Measurements from ENCODE around the gene TNIK.

The TNIK gene

DNA sequence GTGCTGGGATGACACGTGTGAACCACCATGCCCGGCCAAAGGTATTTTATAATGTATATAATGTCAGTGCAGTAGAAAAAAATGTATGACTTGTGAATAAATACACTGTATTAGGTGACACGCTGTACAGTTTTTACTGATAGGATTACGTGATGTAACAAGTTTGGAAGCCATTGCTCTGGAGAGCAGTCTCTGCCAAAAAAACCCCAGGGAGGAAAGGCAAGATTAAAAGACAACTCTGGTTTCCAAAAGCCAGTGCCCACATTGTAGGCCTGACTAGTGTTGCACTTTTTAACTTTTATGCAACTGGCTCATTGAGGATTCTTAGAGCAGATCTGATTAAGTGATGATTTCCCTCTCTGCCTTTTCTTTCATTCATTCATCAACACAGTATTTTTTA is 371.7 kb downstream of the TNIK start:
- no peak for DNase-seq (ENCODE audit: low read depth)

DNA sequence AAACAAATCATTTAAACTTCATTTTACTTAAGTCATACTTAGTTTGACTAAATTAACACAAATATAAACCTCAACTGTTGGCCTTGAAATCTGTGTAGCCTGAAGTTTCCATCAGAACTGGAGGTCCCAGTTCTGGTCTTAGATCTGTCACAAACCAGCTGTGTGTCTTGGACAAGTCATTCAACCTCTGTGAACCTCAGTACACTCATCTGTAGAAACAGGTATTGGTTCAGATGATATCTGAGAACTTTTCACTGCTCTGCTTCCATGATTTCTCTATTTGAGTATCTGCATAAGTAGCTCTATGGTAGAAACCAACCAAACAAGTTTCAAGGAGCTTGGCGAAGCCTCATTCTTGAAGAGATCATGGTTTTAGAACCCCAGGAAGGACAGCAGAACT is 373.3 kb downstream of the TNIK start:
- DNase-seq (ENCODE audit: low read depth) = no peak

DNA sequence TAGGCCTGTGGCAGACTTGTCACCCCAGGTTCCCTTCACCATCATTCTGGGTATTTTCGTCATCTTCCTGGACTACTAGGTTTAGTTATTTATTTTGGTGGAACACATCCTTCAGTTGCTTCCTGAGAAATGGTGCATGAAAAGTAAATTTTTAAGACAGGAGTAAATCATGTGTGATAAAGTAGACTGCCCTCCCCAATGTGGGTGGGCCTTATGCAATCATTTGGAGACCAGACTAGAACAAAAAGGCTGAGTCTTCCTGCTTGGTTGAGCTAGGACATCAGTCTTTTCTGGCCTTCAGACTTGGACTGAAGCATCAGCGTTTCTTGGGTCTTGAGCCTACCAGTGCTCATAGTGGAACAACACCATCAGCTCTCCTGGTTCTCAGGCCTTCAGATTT is 382.9 kb downstream of the TNIK start:
- no peak for DNase-seq (ENCODE audit: low read depth)

DNA sequence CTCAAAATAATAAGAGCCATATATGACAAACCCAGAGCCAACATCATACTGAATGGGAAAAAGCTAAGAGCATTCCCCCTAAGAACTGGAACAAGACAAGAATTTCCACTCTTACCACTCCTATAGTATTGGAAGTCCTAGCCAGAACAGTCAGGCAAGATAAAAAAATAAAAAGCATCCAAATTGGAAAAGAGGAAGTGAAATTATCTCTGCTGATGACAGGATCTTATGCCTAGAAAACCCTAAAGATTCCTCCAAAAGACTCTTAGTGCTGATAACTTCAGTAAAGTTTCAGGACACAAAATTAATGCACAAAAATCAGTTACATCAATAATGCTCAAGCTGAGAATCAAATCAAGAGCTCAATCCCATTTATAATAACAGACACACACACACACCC is 387.8 kb downstream of the TNIK start:
- DNase-seq (ENCODE audit: low read depth) = no peak

DNA sequence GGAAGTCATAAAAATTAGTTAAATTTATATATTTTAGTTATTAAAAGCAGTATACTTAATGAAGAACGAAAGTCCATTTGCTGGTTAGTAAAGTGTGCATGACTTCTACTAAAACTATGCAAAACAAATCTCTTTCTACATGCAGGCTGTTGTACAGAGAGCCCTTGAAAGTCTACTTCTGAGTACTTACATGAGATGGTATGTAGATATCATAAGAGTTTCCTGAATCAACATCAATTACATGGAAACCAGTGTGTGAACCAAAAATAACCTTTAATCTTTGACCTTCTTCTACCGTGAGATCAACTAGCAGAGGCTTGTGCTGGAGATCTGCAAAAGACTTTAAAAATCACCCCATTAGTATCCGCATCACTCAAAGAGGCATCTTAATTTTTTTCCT is 391.5 kb downstream of the TNIK start:
- DNase-seq (ENCODE audit: low read depth) = no peak

DNA sequence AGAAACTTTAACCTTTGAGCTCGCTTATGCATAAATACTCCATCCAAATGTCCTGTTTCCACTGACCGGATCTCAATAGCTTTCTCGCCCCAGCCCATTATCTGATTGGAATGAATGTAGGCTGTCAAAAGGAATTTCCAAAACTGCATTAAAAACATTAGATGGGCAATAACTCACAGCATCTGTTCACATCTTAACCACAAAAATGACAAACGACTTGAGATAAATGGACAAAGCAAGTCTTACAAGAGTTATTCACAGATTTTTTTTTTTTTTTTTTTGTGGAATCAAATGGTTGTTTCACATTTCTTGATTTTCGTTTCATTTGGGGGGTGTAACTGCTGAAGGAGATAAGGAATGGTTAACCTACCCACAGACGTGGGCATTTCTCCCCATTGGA is 394.0 kb downstream of the TNIK start:
- no peak for DNase-seq (ENCODE audit: low read depth)

DNA sequence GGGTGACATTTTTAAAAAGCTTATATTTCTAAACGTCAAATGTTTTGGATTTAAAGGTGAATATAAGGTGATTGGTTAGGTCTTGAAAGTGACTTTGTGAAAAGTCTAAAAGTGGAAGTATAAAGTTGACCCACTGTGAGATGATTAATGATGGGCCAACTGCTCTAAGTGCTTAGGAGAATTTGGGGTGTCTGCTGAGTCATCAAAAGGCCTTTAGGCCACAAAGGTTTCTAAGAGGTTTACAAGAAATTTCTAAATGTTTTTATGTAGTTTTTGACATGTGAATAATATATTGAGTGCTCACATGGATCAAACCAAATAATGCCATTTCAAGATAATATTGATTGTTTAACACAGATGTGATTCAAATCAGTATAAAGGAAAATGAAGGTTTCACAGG is 394.5 kb downstream of the TNIK start:
- DNase-seq (ENCODE audit: low read depth) = no peak

DNA sequence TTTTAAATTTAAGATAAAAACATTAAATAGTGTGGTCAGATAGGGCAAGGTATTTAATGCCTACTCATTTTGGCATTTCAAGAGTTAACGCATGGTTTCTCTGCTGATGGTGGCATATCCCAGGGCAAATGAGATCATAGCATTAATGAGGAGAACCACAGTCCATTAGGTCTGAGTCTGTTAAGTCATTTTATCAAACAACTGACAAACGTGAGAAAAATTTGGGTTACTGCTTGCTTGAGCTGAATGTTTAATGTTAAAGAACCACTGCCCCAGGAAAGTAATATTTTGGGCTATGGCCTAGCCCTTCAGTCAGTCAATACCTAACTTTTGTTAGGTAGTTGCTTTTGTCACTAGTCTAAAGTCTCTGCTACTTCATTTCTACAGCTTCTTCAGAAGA is 395.7 kb downstream of the TNIK start:
- DNase-seq (ENCODE audit: low read depth) = no peak

DNA sequence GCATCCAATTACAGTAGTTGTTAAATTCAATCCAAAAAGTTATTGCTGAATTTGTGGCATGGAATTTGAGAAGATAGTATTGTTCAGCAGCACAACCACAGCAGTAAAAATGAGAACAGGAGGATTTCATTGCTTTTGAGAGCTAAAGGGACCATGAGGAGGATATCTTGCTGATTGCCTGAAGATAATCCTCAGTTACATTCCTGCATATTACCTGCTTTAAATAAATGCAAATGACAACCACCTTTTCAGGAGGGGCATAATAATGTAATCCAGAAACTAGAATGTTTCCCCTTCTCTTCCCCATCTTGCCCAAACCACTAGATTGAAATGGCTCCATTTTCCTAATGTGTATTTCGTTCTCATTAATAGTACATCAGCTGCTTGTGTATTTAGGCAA is 398.5 kb downstream of the TNIK start:
- DNase-seq (ENCODE audit: low read depth) = no peak

DNA sequence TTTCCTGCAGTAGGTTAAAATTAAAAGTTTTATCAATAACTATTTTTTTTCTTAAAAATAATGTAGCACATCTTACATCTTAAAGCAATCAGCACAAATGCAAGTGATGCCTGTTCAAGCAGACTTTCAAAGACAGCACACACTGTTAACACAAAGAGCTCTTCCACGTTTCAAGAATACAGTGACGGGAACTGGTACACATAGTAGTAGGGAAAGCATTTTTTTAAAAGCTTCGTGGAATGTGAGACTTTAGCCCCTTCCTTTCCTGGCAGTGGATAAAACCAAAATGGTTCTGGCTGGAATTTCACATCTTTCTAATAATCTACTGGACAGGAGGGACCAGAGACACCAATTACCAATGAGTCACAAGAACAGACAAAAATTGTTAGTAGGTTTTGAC is 400.2 kb downstream of the TNIK start:
- no peak for DNase-seq (ENCODE audit: low read depth)

DNA sequence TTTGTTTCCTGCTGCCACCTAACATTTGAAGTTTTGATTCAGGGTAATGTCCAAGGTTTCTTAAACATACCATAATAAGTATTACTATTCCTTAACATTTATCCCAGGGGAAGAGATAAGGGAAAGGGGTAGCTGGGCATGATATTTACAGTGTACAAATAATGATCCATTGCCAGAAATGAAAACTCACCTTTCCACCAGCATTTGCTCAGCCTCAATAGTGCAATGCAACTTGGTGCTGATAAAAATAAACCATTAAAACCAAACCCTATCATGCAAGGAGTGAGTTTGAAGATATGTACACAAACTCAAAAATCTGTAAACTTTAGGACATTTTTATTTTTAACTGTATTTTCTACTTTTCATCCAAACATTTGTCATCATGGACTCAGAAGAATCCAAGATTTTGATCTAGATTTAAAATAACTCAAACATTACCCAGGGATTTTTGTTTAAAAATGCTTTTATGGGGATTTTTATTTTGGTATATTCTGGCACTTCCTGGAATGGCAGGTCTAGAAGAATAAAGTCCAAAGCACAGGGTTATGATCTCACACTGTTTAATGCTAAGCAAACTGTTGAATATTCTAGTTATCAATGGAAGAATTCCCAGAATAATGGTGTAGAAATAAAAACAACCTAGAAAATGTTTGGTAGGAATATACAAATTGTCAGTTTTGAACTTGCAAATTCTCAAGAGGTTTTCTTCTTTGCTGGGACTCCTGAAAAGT is 401.2 kb downstream of the TNIK start:
- no peak for DNase-seq (ENCODE audit: low read depth)

DNA sequence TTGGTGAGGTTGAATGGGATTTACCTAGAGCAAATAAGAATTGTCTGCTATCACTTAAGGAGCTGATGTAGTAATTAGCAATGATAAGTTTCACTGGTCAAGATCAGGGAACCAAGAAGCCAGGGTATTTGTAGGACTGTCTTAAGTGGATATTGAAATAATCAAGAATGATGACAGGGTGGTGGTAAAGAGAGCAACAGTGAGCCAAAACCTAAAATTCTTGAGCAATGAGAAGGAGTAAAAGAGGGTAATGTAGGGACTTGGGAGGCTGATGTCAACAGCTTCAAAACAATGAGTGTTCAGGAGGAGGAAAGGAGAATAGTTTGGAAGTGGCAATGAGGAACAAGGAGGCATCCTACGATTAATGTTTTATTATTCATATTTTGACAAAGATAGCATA is 402.1 kb downstream of the TNIK start:
- DNase-seq (ENCODE audit: low read depth) = no peak

DNA sequence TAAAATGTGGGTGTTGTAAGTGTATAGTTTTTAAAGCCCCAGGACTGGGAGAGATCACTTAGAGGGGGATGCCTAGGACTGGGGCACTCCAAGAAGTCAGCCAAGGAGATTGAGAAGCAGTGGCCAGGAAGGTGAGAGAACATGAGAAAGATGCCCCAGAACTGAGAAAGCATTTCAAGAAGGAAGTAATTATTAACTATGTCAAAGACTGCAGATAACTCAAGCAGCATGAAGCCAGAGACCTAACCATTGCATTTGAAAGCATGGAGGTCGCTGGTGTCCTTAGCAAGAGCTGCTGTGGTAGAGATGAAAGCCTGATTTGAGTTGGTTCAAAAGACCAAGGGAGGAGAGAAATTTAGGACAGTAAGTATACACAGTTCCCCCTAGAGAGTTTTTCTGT is 403.1 kb downstream of the TNIK start:
- DNase-seq (ENCODE audit: low read depth) = no peak

DNA sequence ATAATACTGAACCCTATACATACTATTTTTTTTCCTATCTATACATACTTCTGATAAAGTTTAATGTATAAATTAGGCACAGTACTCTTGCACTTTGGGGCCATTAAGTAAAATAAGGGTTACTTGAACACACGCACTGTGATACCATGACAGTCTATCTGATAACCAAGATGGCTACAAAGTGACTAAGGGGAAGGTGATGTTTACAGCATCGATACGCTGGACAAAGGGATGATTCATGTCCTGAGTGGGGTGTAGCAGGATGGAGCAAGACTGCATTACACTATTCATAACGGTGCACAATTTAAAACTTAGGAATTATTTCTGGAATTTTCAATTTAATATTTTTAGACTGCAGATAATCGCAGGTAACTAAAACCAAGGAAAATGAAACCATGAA is 403.7 kb downstream of the TNIK start:
- DNase-seq (ENCODE audit: low read depth) = no peak

DNA sequence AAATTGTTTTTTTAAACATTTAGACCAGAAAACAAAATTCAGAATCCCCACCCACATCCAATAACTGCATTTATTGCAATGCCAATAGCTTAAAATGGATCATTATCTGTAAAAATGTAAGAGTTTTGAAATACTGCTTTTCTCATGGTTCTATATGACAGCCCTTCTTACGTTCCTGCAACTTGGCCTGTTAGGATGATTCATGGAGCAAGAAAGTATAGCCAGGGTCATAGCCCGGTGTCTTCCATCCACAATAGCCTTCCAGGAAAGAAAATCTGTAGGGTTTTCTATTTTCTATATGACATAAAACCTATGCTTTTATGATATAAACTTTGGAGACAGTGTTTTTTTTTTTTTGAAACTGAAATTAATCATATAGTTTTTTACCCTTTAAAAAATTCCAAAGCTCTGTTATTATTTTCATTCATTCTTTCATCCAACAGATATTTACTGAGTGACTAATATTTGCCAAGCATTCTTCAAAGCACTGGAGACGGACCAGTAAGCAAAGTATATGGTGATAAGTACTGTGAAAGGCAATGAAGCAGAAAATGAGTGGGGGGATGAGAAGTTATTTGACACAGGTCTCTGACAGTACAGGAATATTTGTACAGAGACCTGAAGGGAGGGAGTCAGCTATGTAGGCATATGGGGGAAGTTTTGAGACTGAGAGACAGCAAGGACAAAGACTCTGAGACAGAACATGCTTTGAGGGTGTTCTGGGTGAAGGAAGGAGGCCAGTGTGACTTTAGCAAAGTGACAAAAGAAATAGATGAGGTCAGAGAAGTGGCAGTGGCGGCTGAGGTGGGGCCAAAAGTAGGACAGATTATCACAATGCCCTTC is 404.6 kb downstream of the TNIK start:
- no peak for DNase-seq (ENCODE audit: low read depth)

DNA sequence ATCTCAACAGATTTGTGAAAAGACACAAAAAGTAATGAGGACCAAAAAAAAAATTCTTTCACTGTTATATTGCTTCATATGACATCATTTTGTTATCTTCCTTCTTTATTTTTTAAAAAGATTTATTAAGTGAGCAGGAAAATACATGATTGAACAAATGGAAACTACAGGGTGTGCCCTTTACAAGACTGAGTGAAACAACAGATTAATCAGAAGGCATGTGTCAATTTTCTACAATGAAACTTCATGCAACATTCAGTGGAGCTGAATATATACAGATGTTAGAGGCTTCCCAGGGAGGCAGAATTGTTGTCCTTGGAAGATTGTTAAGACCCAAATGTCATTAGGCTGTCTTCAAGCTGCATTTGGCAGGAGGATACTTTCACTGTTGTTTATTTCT is 405.3 kb downstream of the TNIK start:
- DNase-seq (ENCODE audit: low read depth) = no peak

DNA sequence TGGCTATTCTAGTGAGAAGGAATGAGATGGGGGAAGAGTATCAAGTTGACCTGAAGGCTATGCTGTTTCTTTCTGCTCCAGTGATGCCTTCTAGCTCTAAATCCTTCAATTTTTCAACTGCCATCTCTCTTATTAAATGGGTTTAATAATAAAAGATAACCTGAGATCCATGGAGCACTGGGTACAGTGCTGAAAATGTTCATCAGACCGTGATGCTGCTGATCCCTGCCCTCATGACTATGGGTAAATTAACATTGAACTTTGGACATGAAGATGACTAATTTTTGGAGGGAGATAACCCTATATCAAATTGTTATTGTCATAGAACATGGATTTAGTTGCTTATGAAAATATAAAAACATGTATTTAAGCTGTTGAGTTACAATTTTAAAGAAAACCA is 406.0 kb downstream of the TNIK start:
- no peak for DNase-seq (ENCODE audit: low read depth)

DNA sequence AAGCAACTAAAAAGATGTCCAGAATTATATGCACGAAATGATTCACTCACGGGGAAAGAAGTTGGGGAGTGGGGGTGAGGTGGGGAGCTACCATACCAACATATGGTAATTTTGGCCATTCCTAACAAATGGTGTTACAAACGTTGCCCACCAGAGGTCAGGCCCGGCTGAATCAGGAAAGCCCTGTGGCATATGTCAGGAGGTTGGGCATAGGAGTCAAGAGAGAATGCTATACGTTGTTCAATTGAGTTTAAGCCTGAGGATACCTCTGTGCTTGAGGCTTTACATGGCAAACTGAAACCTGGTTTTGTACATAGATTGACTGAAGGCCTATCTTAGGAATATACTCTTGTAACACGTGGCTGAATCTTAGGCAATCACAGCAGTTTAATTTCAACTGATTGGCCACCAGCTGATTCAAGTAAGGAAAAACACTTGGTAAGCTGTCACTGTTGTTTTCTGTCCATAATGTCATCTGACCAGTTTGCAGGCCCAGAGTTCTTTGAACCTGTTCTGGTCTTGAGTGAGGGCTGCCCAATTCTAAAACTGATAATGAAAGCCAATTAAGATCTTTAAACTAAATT is 410.3 kb downstream of the TNIK start:
- DNase-seq (ENCODE audit: low read depth) = no peak

DNA sequence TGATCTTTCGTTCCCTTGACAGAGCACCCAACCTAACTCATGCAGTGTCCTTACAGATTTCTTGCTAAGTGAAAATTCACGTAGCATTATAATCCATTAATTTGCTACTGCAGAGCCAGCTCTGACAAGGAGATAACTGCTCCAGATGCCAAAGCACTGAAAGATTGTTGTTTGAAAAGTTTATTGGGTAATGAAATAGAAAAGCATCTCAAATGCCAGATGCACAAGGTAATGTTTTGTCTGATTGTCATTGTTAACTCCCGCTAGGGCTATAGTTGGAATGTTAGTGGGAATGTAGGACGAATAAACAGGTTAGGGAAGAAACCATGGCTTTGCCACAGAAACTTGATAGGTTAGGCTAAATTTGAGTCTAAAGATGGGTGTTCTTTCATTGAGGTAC is 413.4 kb downstream of the TNIK start:
- DNase-seq (ENCODE audit: low read depth) = no peak

DNA sequence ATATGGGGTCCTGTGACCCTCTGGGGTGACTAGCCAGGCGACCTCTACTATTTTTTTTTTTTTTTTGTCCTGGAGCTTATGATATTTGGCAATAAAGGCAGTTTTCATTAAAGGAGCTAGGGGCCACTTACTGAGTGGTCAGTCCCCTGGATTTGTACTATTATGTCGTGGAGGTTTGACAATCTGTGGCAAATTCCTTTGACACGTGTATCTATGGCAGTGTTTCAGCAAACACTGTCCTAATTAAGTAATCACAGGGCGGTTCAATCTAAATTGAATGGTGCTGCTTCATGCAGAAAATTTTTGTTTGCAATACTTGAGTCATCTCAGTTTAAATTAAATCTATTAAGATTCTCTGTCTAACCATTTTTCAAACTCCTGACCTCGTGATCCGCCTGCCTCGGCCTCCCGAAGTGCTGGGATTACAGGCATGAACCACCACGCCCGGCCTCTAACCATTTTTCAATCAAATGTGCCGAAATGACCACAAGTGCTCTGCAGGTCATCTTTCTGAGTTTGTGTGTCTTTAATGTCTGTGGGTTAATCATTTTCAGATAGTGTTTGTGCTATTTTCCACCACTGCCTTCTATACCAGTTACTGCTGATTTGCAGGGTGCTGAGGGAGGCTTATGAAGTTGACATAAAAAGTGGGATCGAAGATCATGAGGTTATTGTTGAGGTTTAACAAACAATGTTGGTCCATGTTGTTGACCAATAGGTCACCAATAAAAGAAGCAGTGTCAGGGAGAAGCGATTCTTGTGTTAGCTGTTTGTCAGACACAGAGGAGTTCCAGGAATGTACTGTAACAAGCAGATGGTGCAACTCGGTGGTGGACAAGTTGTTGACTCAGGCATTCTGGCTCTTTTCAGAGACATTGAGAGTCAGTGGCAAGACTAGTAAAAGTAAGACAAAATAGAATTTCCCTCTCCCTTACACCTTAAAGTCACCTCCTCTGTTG is 415.1 kb downstream of the TNIK start:
- no peak for DNase-seq (ENCODE audit: low read depth)

DNA sequence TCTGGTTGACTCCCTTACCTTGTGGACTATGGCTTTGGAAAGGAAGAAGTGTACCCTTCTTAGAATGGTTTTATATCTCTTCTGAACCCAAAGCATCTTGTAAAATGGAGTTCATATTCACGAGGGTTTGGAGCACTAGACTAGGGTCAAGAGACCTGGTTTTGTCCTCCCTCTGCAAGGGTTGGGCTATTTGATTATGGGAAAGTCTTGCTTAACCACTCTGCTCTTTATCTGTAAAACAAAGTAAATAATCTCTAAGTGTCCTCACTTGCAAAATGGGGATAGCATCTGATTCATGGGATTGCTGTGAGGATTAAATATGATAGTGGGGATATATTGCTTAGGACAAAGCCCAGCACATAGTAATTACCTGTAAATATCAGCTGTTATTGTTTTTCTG is 415.8 kb downstream of the TNIK start:
- no peak for DNase-seq (ENCODE audit: low read depth)

DNA sequence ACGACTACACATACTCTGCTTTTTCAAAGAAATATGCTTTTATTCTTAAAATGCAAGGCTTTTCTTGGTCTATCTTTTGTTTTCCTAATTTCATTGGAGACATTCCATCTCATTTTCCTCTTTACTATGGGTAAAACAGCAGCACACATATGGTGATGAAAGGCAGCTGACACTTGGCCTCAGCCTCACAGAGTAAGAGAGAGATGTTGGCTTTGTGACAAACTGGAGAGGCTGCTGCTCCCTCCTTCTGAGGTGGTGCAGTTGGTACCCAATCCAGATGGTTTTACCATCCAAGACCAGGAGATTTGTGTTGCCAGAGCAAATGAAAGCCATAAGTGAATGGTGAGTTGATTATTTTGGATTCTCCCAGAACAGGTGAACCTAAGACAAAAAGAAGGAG is 420.5 kb downstream of the TNIK start:
- DNase-seq (ENCODE audit: low read depth) = no peak

Data from stimulated activated CD8-positive, alpha-beta memory T cell treated with anti-CD3 and anti-CD28 coated beads, Interleukin-15, amount 100 ng/mL, for 1 hour (primary cell).